ENCODE measurements around the gene MCTP1. TPM values are rescaled to one million over a fixed set of nuclear protein-coding genes. Genes with fewer than 3 reads are reported as not detected.

MCTP1 gene
- total RNA-seq, 1 donor from 2014 or later, result 1.9 TPM

DNA sequence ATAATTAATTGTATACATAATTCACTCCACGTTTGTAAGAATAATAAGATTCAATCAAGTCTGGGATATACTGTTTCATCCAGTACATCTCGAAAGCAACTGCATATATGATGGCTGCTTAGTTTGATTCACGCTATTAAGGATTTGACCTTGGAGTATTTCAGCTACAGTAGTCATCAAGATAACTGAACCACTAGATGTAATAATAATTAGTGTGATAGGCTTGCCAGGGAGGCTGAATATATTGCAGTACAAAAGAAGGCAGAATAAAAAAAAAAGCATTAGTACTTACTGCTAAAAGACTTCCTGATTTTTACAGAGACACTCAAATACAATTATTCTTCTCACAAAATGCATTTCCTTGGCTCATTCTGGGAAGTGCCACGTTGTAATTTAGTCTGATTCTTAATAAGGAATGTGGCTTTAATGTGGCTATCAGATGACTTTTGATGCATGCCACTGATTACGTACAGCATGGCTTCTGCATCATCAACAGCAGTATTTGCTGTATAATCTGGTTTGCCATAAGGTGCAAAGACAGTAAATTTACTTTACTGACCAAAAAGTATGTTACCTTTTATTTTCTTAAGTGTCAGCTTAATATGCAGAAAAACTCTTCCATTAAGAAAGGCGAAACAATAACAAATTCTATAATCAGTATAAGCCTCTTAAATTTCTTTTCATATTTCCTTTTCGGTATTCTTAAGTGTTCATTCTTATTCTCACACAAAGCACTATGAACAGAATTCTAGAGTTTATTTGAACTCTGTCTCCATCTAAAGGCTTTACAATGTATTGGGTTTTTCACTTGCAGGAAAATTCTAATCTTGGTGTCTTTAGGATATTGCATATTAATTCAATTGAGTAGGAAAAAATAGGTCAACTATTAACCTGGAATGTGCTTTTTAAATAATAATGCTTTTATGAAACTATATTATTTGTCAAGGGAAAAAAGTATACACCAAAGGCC is 500.1 kb downstream of the MCTP1 start:
- TF ChIP-seq, protein P1, sequence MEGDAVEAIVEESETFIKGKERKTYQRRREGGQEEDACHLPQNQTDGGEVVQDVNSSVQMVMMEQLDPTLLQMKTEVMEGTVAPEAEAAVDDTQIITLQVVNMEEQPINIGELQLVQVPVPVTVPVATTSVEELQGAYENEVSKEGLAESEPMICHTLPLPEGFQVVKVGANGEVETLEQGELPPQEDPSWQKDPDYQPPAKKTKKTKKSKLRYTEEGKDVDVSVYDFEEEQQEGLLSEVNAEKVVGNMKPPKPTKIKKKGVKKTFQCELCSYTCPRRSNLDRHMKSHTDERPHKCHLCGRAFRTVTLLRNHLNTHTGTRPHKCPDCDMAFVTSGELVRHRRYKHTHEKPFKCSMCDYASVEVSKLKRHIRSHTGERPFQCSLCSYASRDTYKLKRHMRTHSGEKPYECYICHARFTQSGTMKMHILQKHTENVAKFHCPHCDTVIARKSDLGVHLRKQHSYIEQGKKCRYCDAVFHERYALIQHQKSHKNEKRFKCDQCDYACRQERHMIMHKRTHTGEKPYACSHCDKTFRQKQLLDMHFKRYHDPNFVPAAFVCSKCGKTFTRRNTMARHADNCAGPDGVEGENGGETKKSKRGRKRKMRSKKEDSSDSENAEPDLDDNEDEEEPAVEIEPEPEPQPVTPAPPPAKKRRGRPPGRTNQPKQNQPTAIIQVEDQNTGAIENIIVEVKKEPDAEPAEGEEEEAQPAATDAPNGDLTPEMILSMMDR (IDR thresholded peaks at IDR 0.05), result no peak
- POLR2A ChIA-PET, result no interaction called here
- Mint-ChIP-seq H3K36me3 (ENCODE audit: low read depth) (no peaks in the 10 kb centered on the region), H3K4me3 (no peak overlapping the region), H3K9me3 (no peaks in the 10 kb centered on the region), H3K27me3 (no peaks in the 10 kb centered on the region), H3K27ac (no peak overlapping the region), H3K4me1 (no peaks in the 10 kb centered on the region)
- no peak for ATAC-seq (ENCODE audit: low read depth)
- intact Hi-C loops (cut with micrococcal nuclease), result loop anchor here (1.0 kb wide), 3 partner anchors 172 to 264 kb away; no protein-coding TSS in a partner anchor
- CTCF ChIA-PET, result interaction anchor here (1.1 to 1.6 kb wide), 3 partner anchors 9 to 260 kb away, joined by 3 to 6 read pairs (median 4); no protein-coding TSS in a partner anchor
- no peak for DNase-seq

DNA sequence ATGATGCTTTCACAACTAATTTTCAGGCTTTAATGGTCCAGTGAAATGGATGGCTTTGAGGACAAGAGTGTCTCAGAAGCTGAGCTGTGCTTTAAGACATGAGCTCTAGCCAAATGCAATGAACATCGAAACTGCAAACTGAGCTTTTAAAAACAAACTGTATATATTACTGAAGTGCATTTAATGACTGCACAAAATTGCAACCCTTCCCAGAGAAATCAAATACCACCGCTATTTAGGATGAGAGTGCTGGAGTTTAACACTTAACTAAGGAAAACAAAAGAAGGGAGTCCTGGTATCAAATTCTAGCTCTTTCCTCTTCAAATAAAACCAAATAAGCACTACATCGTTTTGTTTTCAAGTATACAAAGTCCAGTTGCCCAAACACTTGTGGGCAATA is 502.5 kb downstream of the MCTP1 start:
- no peaks in the 10 kb centered on the region for H3K4me1 Mint-ChIP-seq
- H3K36me3 Mint-ChIP-seq (ENCODE audit: low read depth), result no peaks in the 10 kb centered on the region
- intact Hi-C loops (cut with micrococcal nuclease), result no loop called here
- no peaks in the 10 kb centered on the region for H3K9me3 Mint-ChIP-seq
- TF ChIP-seq, protein P1 (IDR thresholded peaks at IDR 0.05), result no peak
- H3K27me3 Mint-ChIP-seq, result peaks cover 2% of the 10 kb centered on the region
- ChIA-PET CTCF (interaction anchor here (1.1 kb wide), 1 partner anchor 45 kb away, joined by 4 read pairs; no protein-coding TSS in a partner anchor), POLR2A (no interaction called here)
- H3K27ac Mint-ChIP-seq, result no peak overlapping the region
- H3K4me3 Mint-ChIP-seq, result no peak overlapping the region
- DNase-seq (no peak), ATAC-seq (ENCODE audit: low read depth) (no peak)

DNA sequence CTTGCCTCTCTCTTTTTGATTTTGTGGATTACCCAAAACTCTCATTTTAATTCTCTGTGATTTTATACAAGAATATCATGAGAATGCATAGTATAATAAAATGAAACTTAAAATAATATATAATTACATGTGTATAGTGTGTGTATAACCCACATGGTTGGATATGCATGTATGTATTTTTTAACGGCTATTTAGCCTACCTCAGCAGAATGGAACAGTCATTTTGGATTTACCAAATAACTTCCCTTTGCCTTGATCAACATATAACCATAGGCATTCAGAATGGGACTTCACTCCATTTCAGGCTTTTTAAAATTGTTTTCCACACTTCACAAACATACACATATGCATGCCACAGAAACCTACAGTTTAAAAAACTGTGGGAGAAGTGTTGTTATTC is 505.2 kb downstream of the MCTP1 start:
- H3K4me3 Mint-ChIP-seq, result no peak overlapping the region
- CTCF ChIA-PET, result interaction anchor here (1.5 kb wide), 1 partner anchor 38 kb away, joined by 4 read pairs; no protein-coding TSS in a partner anchor
- no peak for DNase-seq
- intact Hi-C loops (cut with micrococcal nuclease), result no loop called here
- no peak overlapping the region for H3K27ac Mint-ChIP-seq
- no peaks in the 10 kb centered on the region for H3K36me3 Mint-ChIP-seq (ENCODE audit: low read depth)
- no peaks in the 10 kb centered on the region for H3K9me3 Mint-ChIP-seq
- no peak for ATAC-seq (ENCODE audit: low read depth)
- peaks cover 4% of the 10 kb centered on the region for H3K27me3 Mint-ChIP-seq
- no peaks in the 10 kb centered on the region for H3K4me1 Mint-ChIP-seq
- TF ChIP-seq, protein P1 (IDR thresholded peaks at IDR 0.05), result no peak
- POLR2A ChIA-PET, result no interaction called here

DNA sequence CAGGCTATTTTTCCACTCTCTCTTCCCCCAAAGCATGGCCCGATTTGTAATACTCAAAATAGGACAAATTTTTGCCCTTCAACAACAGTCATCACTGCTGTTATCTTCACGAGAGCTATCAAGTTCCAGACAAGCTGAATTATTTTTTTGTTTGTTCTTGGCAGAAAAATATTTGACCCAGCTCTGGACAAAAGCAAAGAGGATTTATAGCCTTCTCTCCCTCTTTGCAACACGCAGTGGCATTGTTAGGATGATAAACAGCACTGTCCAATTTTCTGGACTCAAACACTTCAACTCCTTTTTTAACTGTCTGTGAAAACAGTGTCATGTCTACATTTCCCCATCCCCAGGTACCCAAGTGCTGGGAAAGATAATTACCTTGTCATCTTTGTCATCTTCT is 506.2 kb downstream of the MCTP1 start:
- Mint-ChIP-seq H3K27me3 (peaks cover 6% of the 10 kb centered on the region), H3K36me3 (ENCODE audit: low read depth) (no peaks in the 10 kb centered on the region), H3K4me3 (no peak overlapping the region), H3K9me3 (no peaks in the 10 kb centered on the region), H3K27ac (no peak overlapping the region), H3K4me1 (no peaks in the 10 kb centered on the region)
- ATAC-seq (ENCODE audit: low read depth) (no peak), DNase-seq (no peak)
- intact Hi-C loops (cut with micrococcal nuclease), result no loop called here
- CTCF ChIA-PET, result no interaction called here
- TF ChIP-seq, protein P1 (IDR thresholded peaks at IDR 0.05), result no peak
- POLR2A ChIA-PET, result no interaction called here

DNA sequence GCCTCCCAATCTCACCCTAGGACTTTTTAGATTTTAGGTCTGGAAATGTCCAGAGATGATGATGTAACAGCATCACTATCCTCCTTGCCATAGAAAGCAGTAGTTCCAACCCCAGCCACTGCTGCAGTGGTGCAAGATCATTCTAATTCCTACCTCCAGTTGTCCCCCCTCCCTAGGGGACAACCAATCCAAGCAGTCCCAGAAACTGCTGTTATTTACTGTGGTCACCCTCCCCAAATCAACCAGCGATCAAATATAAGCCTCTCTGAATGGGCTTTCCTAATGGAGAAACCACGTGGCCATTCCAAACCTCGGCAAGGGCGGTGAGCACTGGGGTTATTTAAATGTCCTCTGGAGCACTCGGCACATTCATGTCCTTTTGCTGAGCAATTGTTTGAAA is 506.6 kb downstream of the MCTP1 start:
- no peak overlapping the region for H3K27ac Mint-ChIP-seq
- no peaks in the 10 kb centered on the region for H3K4me1 Mint-ChIP-seq
- ATAC-seq (ENCODE audit: low read depth), result no peak
- POLR2A ChIA-PET, result no interaction called here
- intact Hi-C loops (cut with micrococcal nuclease), result no loop called here
- CTCF ChIA-PET, result no interaction called here
- H3K36me3 Mint-ChIP-seq (ENCODE audit: low read depth), result no peaks in the 10 kb centered on the region
- H3K9me3 Mint-ChIP-seq, result peaks cover 3% of the 10 kb centered on the region
- DNase-seq, result no peak
- peaks cover 9% of the 10 kb centered on the region for H3K27me3 Mint-ChIP-seq
- TF ChIP-seq, protein P1 (IDR thresholded peaks at IDR 0.05), result no peak
- no peak overlapping the region for H3K4me3 Mint-ChIP-seq

Measured in activated B cell treated with CpG ODN at 0.5 μM for 24 hours (primary cell).